Upper lobe of left lung (tissue), 4 donors: ENCODE results near the gene ARID3A.

Source experiments
- POLR2A ChIP-seq, 4 donors: fragments of 450-650 bp; IDR thresholded peaks; one replicate each; pipeline ENCODE4 v1.5.1; 2016 to 2017; ENCODE audit warnings: antibody characterized with exemption in 4 of 4, mild to moderate bottlenecking in 2 of 4
- POLR2AphosphoS5 ChIP-seq, 2 donors: sonication (generic); formaldehyde crosslinking; IDR thresholded peaks; one replicate each; pipeline ENCODE4 v1.5.1; 2017; ENCODE audit warnings: antibody characterized with exemption in 2 of 2
- TF ChIP-seq, protein P1 (sequence below), 6 experiments: fragments of 450-650 bp in 4 of 6; fragments of 200-600 bp in 2 of 6; sonication (generic) in 2 of 6; IDR thresholded peaks; one replicate each; pipeline ENCODE4 v1.5.1; 2016 to 2019; ENCODE audit warnings: antibody characterized with exemption in 6 of 6

DNA sequence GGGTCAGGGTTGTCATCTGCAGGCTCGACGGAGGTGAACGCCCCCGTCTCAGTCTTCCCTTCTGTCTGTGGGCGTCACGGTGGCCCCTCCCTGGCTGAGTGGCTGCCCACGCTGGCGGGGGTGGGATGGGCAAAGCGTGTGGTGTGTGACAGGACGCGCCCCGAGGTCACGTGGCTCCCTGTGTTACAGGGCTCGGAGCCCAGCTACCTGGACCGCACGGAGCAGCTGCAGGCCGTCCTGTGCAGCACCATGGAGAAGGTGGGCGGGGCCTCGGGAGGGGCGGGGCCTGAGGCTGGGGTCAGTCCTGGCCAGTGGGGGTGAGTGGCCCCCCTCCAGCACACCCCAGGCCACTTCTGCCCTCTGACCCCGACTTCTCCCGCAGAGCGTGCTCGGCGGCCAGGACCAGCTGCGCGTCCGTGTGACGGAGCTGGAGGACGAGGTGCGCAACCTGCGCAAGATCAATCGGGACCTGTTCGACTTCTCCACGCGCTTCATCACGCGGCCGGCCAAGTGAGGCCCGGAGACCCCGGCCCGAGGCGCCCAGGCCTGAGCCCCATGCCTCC lies 68.1 kb downstream of the ARID3A start:
- TF ChIP-seq, protein P1, sequence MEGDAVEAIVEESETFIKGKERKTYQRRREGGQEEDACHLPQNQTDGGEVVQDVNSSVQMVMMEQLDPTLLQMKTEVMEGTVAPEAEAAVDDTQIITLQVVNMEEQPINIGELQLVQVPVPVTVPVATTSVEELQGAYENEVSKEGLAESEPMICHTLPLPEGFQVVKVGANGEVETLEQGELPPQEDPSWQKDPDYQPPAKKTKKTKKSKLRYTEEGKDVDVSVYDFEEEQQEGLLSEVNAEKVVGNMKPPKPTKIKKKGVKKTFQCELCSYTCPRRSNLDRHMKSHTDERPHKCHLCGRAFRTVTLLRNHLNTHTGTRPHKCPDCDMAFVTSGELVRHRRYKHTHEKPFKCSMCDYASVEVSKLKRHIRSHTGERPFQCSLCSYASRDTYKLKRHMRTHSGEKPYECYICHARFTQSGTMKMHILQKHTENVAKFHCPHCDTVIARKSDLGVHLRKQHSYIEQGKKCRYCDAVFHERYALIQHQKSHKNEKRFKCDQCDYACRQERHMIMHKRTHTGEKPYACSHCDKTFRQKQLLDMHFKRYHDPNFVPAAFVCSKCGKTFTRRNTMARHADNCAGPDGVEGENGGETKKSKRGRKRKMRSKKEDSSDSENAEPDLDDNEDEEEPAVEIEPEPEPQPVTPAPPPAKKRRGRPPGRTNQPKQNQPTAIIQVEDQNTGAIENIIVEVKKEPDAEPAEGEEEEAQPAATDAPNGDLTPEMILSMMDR (IDR thresholded peaks at IDR 0.05): no peak
- TF ChIP-seq POLR2AphosphoS5 (IDR thresholded peaks at IDR 0.05) (no peak), POLR2A (IDR thresholded peaks at IDR 0.05) (no peak)
